DMS153 treated with DMSO at 0.1 percent for 48 hours (cell line): ENCODE results near the gene NOS1.

Experiments used
- DNase-seq: peaks from one replicate; lab custom pipeline; 2025; ENCODE audit not compliant: unreplicated experiment; lab: John Stamatoyannopoulos, UW

Gene NOS1

GRCh38 chr12:117365049-117365616 lies 3.7 kb upstream of the NOS1 start:
- DNase-seq, result no peak

DNA sequence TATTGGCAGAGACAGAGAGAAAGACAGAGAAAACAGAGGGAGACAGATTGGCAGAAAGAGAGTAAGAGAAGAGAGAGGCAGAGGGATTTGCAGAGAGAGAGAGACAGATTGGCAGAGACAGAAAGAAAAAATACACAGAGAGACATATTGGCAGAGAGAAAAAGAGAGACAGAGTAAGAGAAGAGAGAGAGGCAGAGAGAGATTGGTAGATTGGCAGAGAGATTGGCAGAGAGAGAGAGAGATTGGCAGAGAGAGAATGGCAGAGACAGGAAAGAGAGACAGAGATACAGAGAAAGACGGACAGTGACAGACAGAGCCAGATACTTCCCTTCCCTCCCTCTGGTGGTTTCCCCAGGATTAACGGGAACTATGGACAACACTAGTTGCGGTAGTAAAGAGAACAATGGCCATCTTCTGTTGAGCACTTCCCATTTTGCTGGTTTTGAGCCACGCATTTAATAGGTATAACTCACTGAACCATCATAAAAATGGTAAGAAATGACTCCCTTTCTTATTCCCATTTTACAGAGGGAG lies 2.6 kb upstream of the NOS1 start:
- DNase-seq, result no peak

DNA sequence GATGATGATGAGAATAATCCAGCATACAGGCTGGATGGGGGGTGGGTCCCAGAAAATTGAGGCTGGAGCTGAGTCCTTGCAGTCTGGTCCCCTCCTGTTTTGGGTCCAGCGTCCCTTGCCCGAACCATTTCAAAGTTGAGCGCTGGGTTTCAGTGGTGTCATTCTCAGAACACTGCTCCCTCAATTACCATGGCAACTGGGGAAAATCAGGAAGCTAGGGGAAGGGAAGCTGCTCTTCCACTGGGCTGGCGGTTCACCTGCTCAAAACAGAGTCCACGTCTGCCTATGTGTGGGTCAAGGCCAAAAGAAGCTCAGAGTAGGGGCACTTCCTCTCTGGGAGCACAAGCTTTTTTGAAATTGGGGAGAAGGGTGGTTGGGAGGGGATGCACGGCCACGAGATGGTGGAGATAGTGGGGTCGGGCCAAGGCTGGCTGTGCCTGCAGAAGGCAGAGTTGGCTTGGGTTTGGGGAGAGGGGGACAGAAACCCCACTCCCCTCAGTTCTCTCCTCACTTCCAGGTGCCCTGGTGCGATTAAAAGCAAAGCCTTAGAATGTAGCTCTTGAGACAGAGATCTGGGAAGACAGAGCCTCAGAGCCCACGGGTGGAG lies 1.7 kb upstream of the NOS1 start:
- no peak for DNase-seq

DNA sequence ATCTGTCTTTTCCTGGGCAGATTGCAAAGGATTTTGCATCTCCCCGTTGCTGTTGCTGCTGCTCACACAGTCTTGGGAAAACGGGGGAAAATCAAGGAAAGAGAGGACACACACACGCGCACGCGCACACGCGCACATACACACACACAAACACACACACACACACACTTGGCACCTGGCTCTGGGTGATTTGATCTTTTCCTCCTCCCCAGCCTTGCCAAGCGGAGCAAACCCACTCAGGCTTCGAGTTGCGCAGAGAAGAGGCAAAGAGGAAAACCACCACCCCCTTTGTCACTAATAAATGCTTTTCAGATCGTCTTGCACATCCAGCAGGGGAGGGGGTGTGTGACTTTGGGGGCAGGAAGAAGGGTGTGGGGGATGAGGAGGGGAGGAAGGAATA lies 965 bp upstream of the NOS1 start:
- DNase-seq, result no peak

DNA sequence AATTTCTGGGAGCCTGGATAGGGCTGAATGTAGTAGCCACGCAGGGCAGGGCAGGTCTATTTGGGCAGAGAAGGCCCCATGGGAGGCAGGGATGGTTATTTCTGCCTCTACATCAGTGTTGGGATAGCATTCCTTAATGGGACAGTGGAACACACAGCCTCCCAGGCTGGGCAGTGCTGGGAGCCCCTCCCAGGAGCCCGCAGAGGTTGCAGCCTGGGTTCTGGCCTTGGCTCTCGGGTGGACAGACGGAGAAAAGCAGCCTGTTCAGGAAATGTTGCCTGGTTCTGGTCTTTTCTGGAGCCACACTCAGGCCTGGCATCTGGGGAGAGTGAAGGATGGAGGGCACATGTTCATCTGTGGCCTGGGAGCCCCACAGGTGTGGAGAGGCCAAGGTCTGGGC lies 479 bp upstream of the NOS1 start:
- DNase-seq, result no peak

- DNase-seq, result no peak
These were observed 677 bp downstream of the NOS1 start for GRCh38 chr12:117360551-117361346.

DNA sequence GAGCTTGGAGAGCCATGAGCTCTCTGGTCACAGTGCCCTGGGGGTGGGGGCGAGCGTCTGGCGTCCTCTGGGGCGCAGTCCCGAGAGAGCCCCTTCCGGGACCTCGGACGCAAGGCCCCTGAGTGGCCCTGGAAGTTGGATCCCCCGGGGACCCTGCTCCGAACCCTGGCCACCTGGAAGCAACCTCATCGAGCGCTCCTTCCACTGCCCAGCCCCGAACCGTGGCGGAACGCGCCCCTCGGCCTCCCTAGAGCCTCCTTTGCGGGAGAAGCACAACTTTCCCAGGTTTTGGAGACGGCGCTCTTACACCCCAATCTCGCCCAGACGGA lies 1.2 kb downstream of the NOS1 start:
- DNase-seq, result no peak

GRCh38 chr12:117359029-117359845 lies 2.2 kb downstream of the NOS1 start:
- DNase-seq, result no peak

GRCh38 chr12:117356048-117356447 lies 5.4 kb downstream of the NOS1 start:
- no peak for DNase-seq

DNA sequence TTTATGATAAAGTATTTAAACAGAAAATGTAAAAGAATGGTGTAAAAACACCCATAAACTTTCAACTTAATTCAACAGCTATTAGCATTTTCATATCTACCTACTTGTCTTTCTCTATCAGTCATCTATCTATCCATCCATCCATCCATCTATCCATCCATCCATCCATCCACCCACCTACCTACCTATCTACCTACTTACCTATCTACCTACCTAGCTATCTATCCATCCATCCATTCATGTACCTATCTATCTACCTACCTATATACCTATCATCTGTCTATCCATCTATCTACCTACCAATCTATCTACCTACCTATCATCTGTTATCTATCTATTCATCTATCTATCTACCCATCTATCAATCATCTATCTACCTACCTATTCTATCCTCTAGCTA lies 8.5 kb downstream of the NOS1 start:
- no peak for DNase-seq

DNA sequence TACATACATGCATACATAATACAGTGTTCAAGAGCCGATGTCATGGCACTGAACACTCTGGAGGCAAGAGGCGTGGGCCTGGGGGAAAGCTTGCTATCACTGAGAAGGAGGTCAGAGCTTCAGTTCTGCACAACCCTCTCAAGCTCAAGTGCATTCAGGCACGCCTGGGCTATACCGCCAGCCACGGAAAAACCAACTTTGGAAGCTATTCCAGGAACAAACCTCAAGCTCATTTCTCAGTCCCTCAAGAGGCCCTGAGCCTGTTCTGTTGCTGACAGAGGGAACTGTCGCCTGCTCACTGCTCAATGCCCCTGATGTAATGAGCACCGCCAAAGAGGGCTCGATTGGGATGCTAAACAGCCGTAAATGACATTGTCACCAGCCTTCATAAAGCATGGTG lies 9.2 kb downstream of the NOS1 start:
- DNase-seq, result no peak

- no peak for DNase-seq
These were observed 11.3 kb downstream of the NOS1 start for GRCh38 chr12:117350140-117350539.

- DNase-seq, result no peak
These were observed 13.8 kb downstream of the NOS1 start for GRCh38 chr12:117347588-117347987.

DNA sequence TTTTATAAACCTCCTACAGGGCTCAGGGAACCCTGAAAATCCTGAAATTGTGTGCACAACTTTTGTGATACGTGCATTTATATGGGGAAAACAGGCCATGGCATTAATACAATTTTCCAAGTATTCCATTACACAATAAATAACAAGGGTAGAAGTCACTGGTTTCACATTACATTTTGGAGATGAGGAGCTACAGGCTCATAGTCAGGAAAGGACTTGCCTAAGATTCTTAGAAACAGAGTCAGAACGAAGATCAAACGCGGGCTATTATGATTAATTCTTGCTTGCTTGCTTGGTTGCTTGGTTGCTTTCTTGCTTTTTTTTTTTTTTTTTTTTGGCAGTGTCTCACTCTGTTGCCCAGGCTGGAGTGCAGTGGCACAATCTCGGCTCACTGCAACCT lies 16.7 kb downstream of the NOS1 start:
- no peak for DNase-seq

DNA sequence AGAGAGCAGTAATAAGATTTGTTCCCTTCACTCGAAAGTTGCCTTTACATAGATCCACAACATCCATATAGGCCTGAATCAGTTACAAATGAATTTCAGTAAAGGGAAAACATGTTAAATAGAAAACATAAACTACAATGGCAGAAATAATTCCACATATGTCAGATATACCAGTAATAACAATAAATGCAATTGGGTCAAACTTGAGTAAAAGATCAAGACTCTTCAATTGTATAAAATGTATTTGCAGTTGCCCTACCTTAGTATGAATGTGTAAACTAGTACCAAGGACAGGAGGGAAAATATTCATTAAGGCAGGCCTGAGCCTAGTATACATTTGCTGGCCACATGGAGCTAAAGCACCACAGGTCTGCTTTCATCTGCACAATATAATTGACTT lies 17.6 kb downstream of the NOS1 start:
- DNase-seq, result no peak

DNA sequence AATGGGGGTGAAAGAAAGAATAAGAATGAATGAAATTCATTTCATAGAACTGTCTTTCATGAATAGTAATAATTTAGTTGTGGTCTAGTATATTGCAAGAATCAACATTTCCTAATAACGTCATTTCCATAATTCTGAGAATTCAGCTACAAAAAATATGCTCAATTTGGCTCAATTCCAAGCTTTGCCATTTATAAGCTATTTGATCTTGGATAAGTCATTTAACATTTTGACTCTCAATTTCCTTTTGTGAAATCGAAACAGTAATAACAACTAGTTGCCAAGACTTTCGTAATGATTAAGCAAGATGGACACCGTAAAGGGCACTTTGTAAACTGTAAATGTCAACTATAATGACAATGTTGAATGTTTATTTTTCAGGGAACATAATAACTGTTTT lies 18.1 kb downstream of the NOS1 start:
- no peak for DNase-seq

- no peak for DNase-seq
These were observed 18.7 kb downstream of the NOS1 start for GRCh38 chr12:117342682-117343081.

DNA sequence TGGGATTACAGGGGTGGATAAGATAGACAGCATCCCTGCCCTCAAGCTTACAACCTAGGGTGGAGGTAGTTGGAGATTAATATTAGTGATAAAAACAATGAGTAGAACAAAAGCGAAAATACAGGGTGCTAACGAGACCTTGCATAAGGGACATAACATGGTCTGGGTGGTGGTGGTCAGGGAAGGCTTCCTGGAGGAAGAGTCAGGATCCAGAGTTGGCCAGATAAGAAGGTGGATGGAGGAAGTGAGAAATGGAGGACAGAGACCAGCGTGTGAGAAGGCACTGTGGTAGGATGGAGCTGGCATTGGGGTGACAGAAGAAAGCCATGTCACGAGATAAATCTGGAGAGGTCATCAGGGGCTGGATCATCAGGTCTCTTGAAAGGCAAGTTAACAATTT lies 19.2 kb downstream of the NOS1 start:
- DNase-seq, result no peak

- no peak for DNase-seq
These were observed 22.3 kb downstream of the NOS1 start for GRCh38 chr12:117339104-117339503.

GRCh38 chr12:117334855-117335587 lies 26.4 kb downstream of the NOS1 start:
- DNase-seq, result no peak

- DNase-seq, result no peak
These were observed 27.4 kb downstream of the NOS1 start for GRCh38 chr12:117334051-117334450.
